Neuronal stem cell (in vitro differentiated cells): Measurements from ENCODE around the gene ABRAXAS1. TPM values are rescaled to one million over a fixed set of nuclear protein-coding genes. Genes with fewer than 3 reads are reported as not detected.

Experiments used
- DNase-seq: peaks from one replicate; pipeline ENCODE4 v3.0.0-alpha.2; 2013; ENCODE audit warnings: low spot score
- H2AFZ ChIP-seq: one replicate; pipeline ENCODE4 v1.6.1; 2013; ENCODE audit warnings: mild to moderate bottlenecking, low read length, inconsistent platforms
- H2AK5ac ChIP-seq: 2 replicates; pipeline ENCODE4 v1.6.1; 2013; ENCODE audit warnings: low read depth, mild to moderate bottlenecking, inconsistent platforms, low read length, moderate library complexity, mixed read lengths
- H2BK120ac ChIP-seq: 2 replicates; pipeline ENCODE4 v1.6.1; 2013; ENCODE audit warnings: low read depth, mild to moderate bottlenecking, inconsistent platforms, low read length, moderate library complexity, mixed read lengths
- H2BK12ac ChIP-seq: one replicate; pipeline ENCODE4 v1.6.1; 2013; ENCODE audit warnings: low read length, inconsistent platforms
- H2BK15ac ChIP-seq: 2 replicates; pipeline ENCODE4 v1.6.1; 2013; ENCODE audit warnings: mild to moderate bottlenecking, low read length, inconsistent platforms, mixed read lengths
- H2BK5ac ChIP-seq: one replicate; pipeline ENCODE4 v1.6.1; 2013; ENCODE audit warnings: inconsistent platforms, mild to moderate bottlenecking, low read length, moderate library complexity
- H3K14ac ChIP-seq: one replicate; pipeline ENCODE4 v1.6.1; 2013; ENCODE audit warnings: low read length, inconsistent platforms
- H3K18ac ChIP-seq: 2 replicates; pipeline ENCODE4 v1.6.1; 2013; ENCODE audit warnings: low read length, inconsistent platforms
- H3K23ac ChIP-seq: 2 replicates; pipeline ENCODE4 v1.6.1; 2013; ENCODE audit warnings: low read depth, mild to moderate bottlenecking, mixed read lengths, low read length, inconsistent platforms; ENCODE audit not compliant: poor library complexity
- H3K27ac ChIP-seq: replicated peaks from 3 replicates; pipeline ENCODE4 v1.5.1; 2013; ENCODE audit warnings: low read length, inconsistent platforms
- H3K27me3 ChIP-seq, 3 experiments: 2 replicates each; pipeline ENCODE4 v1.6.1; 2013; ENCODE audit warnings: low read length in 3 of 3, mild to moderate bottlenecking in 2 of 3, inconsistent platforms in 1 of 3, low read depth in 1 of 3, mixed read lengths in 1 of 3, moderate library complexity in 1 of 3; ENCODE audit not compliant: control insufficient read depth in 3 of 3, insufficient read depth in 3 of 3
- H3K36me3 ChIP-seq, 2 donors: replicated peaks in 1 of 2; 2 replicates each; pipeline ENCODE4 v1.6.1; 2013; ENCODE audit warnings: low read length in 2 of 2; ENCODE audit not compliant: control insufficient read depth in 2 of 2, insufficient read depth in 2 of 2
- H3K4ac ChIP-seq: 2 replicates; pipeline ENCODE4 v1.6.1; 2013; ENCODE audit warnings: inconsistent platforms, mild to moderate bottlenecking, low read length, moderate library complexity
- H3K4me1 ChIP-seq, 2 donors: 1 replicate in 1 of 2; 2 replicates in 1 of 2; pipeline ENCODE4 v1.6.1; 2013; ENCODE audit warnings: low read length in 2 of 2, low read depth in 1 of 2; ENCODE audit not compliant: control insufficient read depth in 2 of 2, insufficient read depth in 1 of 2
- H3K4me2 ChIP-seq: one replicate; pipeline ENCODE4 v1.6.1; 2013; ENCODE audit warnings: mild to moderate bottlenecking, low read length, inconsistent platforms; ENCODE audit not compliant: insufficient read depth, poor library complexity, severe bottlenecking
- H3K4me3 ChIP-seq, 2 donors: 2 replicates each; pipeline ENCODE4 v1.5.1; 2013; ENCODE audit warnings: low read length in 2 of 2, mild to moderate bottlenecking in 2 of 2, inconsistent platforms in 1 of 2, moderate library complexity in 1 of 2
- H3K79me1 ChIP-seq: one replicate; pipeline ENCODE4 v1.6.1; 2013; ENCODE audit warnings: low read depth, mild to moderate bottlenecking, inconsistent platforms, low read length, moderate library complexity
- H3K9ac ChIP-seq: one replicate; pipeline ENCODE4 v1.6.1; 2013; ENCODE audit warnings: mild to moderate bottlenecking, low read depth, low read length, inconsistent platforms; ENCODE audit not compliant: poor library complexity
- H3K9me3 ChIP-seq, 2 donors: replicated peaks in 1 of 2; 2 replicates each; pipeline versions ENCODE3 to v1.6.1; 2013; ENCODE audit warnings: low read length in 2 of 2, mild to moderate bottlenecking in 2 of 2, inconsistent platforms in 1 of 2, low read depth in 1 of 2, mixed read lengths in 1 of 2, moderate library complexity in 1 of 2; ENCODE audit not compliant: control insufficient read depth in 2 of 2, insufficient read depth in 1 of 2
- H4K8ac ChIP-seq: one replicate; pipeline ENCODE4 v1.6.1; 2013; ENCODE audit warnings: low read depth, mild to moderate bottlenecking, inconsistent platforms, low read length, moderate library complexity
- H4K91ac ChIP-seq: one replicate; pipeline ENCODE4 v1.6.1; 2013; ENCODE audit warnings: low read length, low read depth, mild to moderate bottlenecking, inconsistent platforms; ENCODE audit not compliant: poor library complexity
- WGBS, 2 donors: extraction: QIAGEN DNeasy Blood & Tissue Kit; methylation state at CpG; one replicate each; pipeline ENCODE4 v1.1.7; 2013; ENCODE audit warnings: missing lambda C conversion rate in 2 of 2, mixed read lengths in 1 of 2; ENCODE audit not compliant: insufficient read length in 2 of 2, insufficient replicate concordance in 1 of 2; ENCODE audit errors: extremely low coverage in 2 of 2; 5-methylcytosine and 5-hydroxymethylcytosine counted together
- polyA plus RNA-seq, 2 experiments: library from polyadenylated mRNA; stranded (reverse); fragments of 200-250 nt; gene quantifications; one replicate each; pipeline ENCODE4 v1.2.3, GENCODE V29; 2013

Gene ABRAXAS1
- polyA plus RNA-seq (2013, experiment 1 of 2): 33.6 TPM
- 34.9 TPM for polyA plus RNA-seq (2013, experiment 2 of 2)

DNA sequence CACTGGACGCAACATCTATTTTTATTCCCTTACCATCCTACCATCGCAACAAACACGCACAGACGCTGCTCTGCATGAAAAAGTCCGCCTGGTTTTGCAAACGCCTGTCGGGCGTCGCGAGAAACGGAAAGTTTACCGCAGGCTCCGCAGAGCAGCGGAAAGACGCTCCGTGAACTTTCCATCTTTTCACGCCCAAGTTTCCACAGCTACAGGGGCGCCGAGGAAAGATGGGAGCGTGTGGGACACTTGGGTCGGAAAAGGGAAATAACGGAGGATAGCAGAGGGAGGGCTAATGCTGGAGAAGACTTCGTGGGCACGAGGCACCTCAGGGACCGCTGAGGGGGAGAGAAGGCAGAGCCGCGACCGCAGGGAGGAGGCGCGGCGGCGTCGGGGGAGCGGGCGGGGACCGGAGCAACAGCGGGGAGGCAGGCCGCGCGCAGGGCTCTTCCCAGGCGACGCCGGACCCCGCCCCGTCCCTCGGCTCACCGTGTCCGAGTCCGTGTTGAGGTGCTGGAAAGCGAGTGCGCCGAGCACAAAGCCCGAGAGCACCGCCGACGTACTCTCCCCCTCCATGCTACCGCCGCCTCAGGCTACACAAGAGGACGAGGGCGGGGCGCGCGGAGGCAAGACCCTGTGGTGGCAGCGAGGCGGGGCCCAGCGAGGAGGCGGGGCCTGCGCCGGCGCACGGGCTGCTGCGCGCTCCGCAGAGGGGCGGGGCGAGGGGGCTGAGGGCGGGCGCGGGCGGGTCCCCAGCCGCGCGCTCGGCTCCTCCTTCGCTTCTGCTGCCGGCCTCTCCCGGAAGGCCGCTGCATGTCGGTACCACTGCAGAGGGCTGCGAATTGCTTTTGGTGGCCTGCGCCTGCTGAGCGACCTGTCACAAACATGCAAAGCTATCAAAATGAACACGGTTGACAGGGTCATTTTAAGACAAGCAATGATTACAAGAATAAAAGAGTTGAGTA, at the start of gene ABRAXAS1:
Gene ABRAXAS1 (minus strand): TSS at position 601 of the 962 bp plus-strand sequence. CDS start 28 bp downstream, at position 573.
- Histone ChIP-seq H3K14ac (peak within 1 kb of the TSS; percentile 38), H2AK5ac (no peak within 1 kb of the TSS), H2AFZ (peak within 1 kb of the TSS; percentile 96), H3K18ac (peak within 1 kb of the TSS; percentile 94), H4K8ac (peak within 1 kb of the TSS; percentile 43), H3K27me3 (no peaks in the 10 kb centered on the region), H3K23ac (peak within 1 kb of the TSS; percentile 99), H3K27ac (peak within 1 kb of the TSS; percentile 90), H4K91ac (no peak within 1 kb of the TSS), H2BK12ac (no peak within 1 kb of the TSS), H3K4me1 (peaks cover 2 to 3% of the 10 kb centered on the region in 2 donors), H2BK15ac (no peak within 1 kb of the TSS), H3K9ac (peak within 1 kb of the TSS; percentile 93), H2BK120ac (no peak within 1 kb of the TSS), H3K4me3 (peak within 1 kb of the TSS; percentile 72 to 96), H3K4ac (no peak within 1 kb of the TSS), H3K36me3 (peaks cover 0 to 15% of the 10 kb centered on the region in 2 donors), H3K4me2 (peak within 1 kb of the TSS; percentile 65), H3K9me3 (no peaks in the 10 kb centered on the region), H3K79me1 (peaks cover 3% of the 10 kb centered on the region), H2BK5ac (peak within 1 kb of the TSS; percentile 54)
- DNase-seq: peak; percentile 92
- WGBS, 2 donors: no CpG with 5 or more reads among the region's 93 CpGs

DNA sequence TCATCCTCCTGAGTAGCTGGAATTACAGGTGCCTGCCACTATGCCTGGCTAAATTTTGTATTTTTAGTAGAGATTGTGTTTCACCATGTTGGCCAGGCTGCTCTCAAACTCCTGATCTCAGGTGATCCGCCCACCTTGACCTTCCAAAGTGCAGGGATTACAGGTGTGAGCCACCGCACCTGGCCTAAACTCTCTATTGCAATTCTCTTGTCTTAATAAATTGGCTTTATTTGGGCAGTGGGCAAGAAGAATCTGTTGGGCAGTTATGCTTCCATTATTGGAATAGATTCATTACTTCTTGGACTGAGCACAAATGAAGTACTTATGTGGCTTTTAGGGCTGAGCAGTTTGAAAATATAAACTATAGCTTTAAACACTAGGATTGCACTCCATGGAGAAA, 42.8 kb upstream of the ABRAXAS1 start:
- H2BK5ac ChIP-seq: no peak overlapping the region
- no peak overlapping the region for H3K23ac ChIP-seq
- H3K4me3 ChIP-seq: no peak overlapping the region
- no peak overlapping the region for H4K8ac ChIP-seq
- no peak for DNase-seq
- H4K91ac ChIP-seq: no peak overlapping the region
- no CpG with 5 or more reads among the region's 2 CpGs for WGBS, 2 donors
- H3K14ac ChIP-seq: no peak overlapping the region
- H3K27me3 ChIP-seq: peaks cover 0 to 7% (median 0%) of the 10 kb centered on the region in 3 experiments
- H2AK5ac ChIP-seq: no peak overlapping the region
- no peak overlapping the region for H3K4ac ChIP-seq
- no peak overlapping the region for H2AFZ ChIP-seq
- H3K4me1 ChIP-seq: no peaks in the 10 kb centered on the region
- H3K4me2 ChIP-seq: no peak overlapping the region
- no peak overlapping the region for H2BK15ac ChIP-seq
- H2BK120ac ChIP-seq: no peak overlapping the region
- peaks cover 0 to 3% of the 10 kb centered on the region in 2 donors for H3K9me3 ChIP-seq
- no peak overlapping the region for H3K9ac ChIP-seq
- H3K79me1 ChIP-seq: no peaks in the 10 kb centered on the region
- H3K27ac ChIP-seq: no peak overlapping the region
- H3K36me3 ChIP-seq: no peaks in the 10 kb centered on the region
- H2BK12ac ChIP-seq: no peak overlapping the region
- H3K18ac ChIP-seq: no peak overlapping the region

DNA sequence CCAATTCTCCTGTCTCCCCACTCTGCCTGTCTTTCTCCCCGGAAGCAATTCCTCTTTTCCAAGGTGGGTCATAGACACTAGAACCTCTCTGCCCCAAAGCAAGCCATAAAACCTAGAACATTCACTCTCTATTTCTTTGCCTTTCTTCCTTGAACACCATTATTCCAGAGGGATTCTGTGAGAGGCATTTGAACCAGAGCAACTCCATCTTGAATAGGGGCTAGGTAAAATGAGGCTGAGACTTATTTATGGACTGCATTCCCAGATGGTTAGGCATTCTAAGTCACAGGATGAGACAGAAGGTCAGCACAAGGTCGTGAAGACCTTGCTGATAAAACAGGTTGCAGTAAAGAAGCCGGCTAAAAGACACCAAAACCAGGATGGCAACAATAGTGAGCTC, 37.3 kb upstream of the ABRAXAS1 start:
- no peak overlapping the region for H2AFZ ChIP-seq
- no peak overlapping the region for H4K8ac ChIP-seq
- no peak overlapping the region for H2BK12ac ChIP-seq
- no peak overlapping the region for H3K9ac ChIP-seq
- no peak overlapping the region for H3K23ac ChIP-seq
- H3K14ac ChIP-seq: no peak overlapping the region
- no peak overlapping the region for H3K4me2 ChIP-seq
- H2BK120ac ChIP-seq: no peak overlapping the region
- H3K36me3 ChIP-seq: no peaks in the 10 kb centered on the region
- no peaks in the 10 kb centered on the region for H3K79me1 ChIP-seq
- H3K27me3 ChIP-seq: no peaks in the 10 kb centered on the region
- no peak overlapping the region for H2AK5ac ChIP-seq
- H3K4me1 ChIP-seq: no peaks in the 10 kb centered on the region
- H3K27ac ChIP-seq: no peak overlapping the region
- no peak overlapping the region for H3K4me3 ChIP-seq
- no peak overlapping the region for H2BK5ac ChIP-seq
- peaks cover 0 to 3% of the 10 kb centered on the region in 2 donors for H3K9me3 ChIP-seq
- no peak for DNase-seq
- WGBS, 2 donors: no CpG with 5 or more reads among the region's 3 CpGs
- H3K4ac ChIP-seq: no peak overlapping the region
- no peak overlapping the region for H4K91ac ChIP-seq
- H2BK15ac ChIP-seq: no peak overlapping the region
- H3K18ac ChIP-seq: no peak overlapping the region

DNA sequence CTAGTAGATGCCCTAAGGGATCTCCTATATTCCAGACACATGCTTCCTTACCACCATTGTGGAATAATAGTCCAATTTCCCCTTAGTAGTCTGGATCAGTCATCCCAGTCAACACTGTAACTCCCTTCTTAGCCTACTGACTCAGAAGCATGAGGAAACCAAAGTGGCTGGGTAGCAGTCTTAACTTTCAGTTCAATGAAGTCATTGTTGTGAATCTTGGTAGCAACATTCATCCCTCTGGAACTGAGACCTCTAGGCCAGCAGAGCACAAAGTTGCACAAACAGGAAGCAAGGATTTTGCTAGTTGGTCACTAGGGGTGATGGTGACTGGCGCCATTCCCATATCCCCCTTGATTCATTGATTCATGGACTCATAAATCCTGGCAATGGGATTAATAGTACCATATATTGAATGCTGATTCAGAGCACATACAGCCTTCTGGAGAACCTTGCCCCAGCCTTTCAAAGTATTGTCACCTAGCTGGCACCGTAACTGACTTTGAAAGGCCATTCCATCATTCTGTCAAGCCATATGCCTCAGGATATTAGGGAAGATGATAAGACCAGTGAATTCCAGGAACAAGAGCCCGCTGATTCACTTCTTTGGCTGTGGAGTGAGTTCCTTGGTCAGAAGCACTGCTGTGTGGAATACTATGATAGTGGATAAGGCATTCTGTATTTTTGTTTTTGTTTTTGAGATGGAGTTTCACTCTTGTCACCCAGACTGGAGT, 31.3 kb upstream of the ABRAXAS1 start:
- Histone ChIP-seq H2BK12ac (no peak overlapping the region), H3K4ac (no peak overlapping the region), H3K9ac (no peak overlapping the region), H3K4me1 (no peaks in the 10 kb centered on the region), H3K23ac (no peak overlapping the region), H3K27me3 (no peaks in the 10 kb centered on the region), H3K27ac (no peak overlapping the region), H2AFZ (no peak overlapping the region), H4K8ac (no peak overlapping the region), H3K79me1 (no peaks in the 10 kb centered on the region), H2BK5ac (no peak overlapping the region), H3K4me2 (no peak overlapping the region), H3K14ac (no peak overlapping the region), H2BK15ac (no peak overlapping the region), H2BK120ac (no peak overlapping the region), H3K4me3 (no peak overlapping the region), H3K18ac (no peak overlapping the region), H2AK5ac (no peak overlapping the region), H4K91ac (no peak overlapping the region), H3K9me3 (no peaks in the 10 kb centered on the region), H3K36me3 (no peaks in the 10 kb centered on the region)
- DNase-seq: no peak
- WGBS, 2 donors: no CpG with 5 or more reads among the region's 3 CpGs
